Omental fat pad (tissue), 4 donors: ENCODE data around the gene POLR3B. TPM values are rescaled to one million over a fixed set of nuclear protein-coding genes. Genes with fewer than 3 reads are reported as not detected.

Source experiments
- ATAC-seq: fragments of 150-250 bp; one replicate; pipeline ENCODE4 v1.9.1; 2016; ENCODE audit warnings: mild to moderate bottlenecking, moderate library complexity; ENCODE audit not compliant: low FRiP score
- DNase-seq: peaks from one replicate; pipeline ENCODE4 v3.0.0-alpha.2; 2019; ENCODE audit warnings: low spot score
- CTCF ChIP-seq, 3 donors: fragments of 450-650 bp; IDR thresholded peaks; one replicate each; pipeline ENCODE4 v1.5.1; 2016 to 2017; ENCODE audit warnings: antibody characterized with exemption in 3 of 3, mild to moderate bottlenecking in 3 of 3, moderate library complexity in 2 of 3
- total RNA-seq, 4 donors: library from RNA; depleted of rRNA; stranded (reverse); fragments of >200 nt; gene quantifications; one replicate each; pipeline ENCODE4 v1.1.0, GENCODE V29; 2016

POLR3B gene
- total RNA-seq, 4 donors from 2014 or later, result 7.1 to 10.9 (median 8.4) TPM

GRCh38 chr12:106434526-106434925 lies 77.0 kb downstream of the POLR3B start:
- DNase-seq (no peak), ATAC-seq (no peak)
- TF ChIP-seq CTCF (IDR thresholded peaks at IDR 0.05), result no peak

GRCh38 chr12:106436164-106436563 lies 78.6 kb downstream of the POLR3B start:
- no peak for DNase-seq
- TF ChIP-seq CTCF (IDR thresholded peaks at IDR 0.05), result no peak
- no peak for ATAC-seq

- ATAC-seq, result no peak
Measured at GRCh38 chr12:106442575-106442974, 85.0 kb downstream of the POLR3B start.

GRCh38 chr12:106445053-106445452 lies 87.5 kb downstream of the POLR3B start:
- TF ChIP-seq CTCF (IDR thresholded peaks at IDR 0.05), result no peak
- DNase-seq, result no peak
- no peak for ATAC-seq

More at GRCh38 chr12:106442575-106442974, 85.0 kb downstream of the POLR3B start:
- no peak for DNase-seq
- no peak for TF ChIP-seq CTCF (IDR thresholded peaks at IDR 0.05)

GRCh38 chr12:106445959-106446358 lies 88.4 kb downstream of the POLR3B start:
- TF ChIP-seq CTCF (IDR thresholded peaks at IDR 0.05), result no peak
- DNase-seq (no peak), ATAC-seq (no peak)

- DNase-seq (no peak), ATAC-seq (no peak)
- no peak for TF ChIP-seq CTCF (IDR thresholded peaks at IDR 0.05)
Measured at GRCh38 chr12:106446419-106447092, 89.0 kb downstream of the POLR3B start.

- DNase-seq, result no peak
- TF ChIP-seq CTCF (IDR thresholded peaks at IDR 0.05), result no peak
- ATAC-seq, result no peak
Measured at GRCh38 chr12:106452309-106452708, 94.8 kb downstream of the POLR3B start.
